Measurements from ENCODE around the gene ERAP2.

Gene ERAP2

GRCh38 chr5:96936431-96937320 is 60.4 kb downstream of the ERAP2 start:
- no peak for TF ChIP-seq CTCF (conservative IDR thresholded peaks at IDR 0.05; ENCODE audit: low read depth)
- DNase-seq (ENCODE audit: low spot score): peak; percentile 45
- ChIA-PET POLR2A (ENCODE audit: low non-redundant PET) (interaction anchor here (1.5 kb wide), 1 partner anchor 129 kb away, joined by 3 read pairs; the partner anchor contains the start of gene ERAP1), CTCF (interaction anchor here (0.5 to 1.0 kb wide), 2 partner anchors 25 to 870 kb away, joined by 3 read pairs; no protein-coding TSS in a partner anchor)
- peak overlapping the region; percentile 99 for H3K27ac ChIP-seq

- H3K27ac ChIP-seq: no peak overlapping the region
- CTCF ChIA-PET: interaction anchor here (1.0 kb wide), 1 partner anchor 223 kb away, joined by 3 read pairs; no protein-coding TSS in a partner anchor
- no peak for DNase-seq (ENCODE audit: low spot score)
- TF ChIP-seq CTCF (conservative IDR thresholded peaks at IDR 0.05; ENCODE audit: low read depth): no peak
- POLR2A ChIA-PET (ENCODE audit: low non-redundant PET): no interaction called here
Measured at GRCh38 chr5:96940586-96940985, 64.3 kb downstream of the ERAP2 start.

- CTCF ChIA-PET: interaction anchor here (0.5 to 1.0 kb wide), 3 partner anchors 8 to 1900 kb away, joined by 3 read pairs; no protein-coding TSS in a partner anchor
- no peak overlapping the region for H3K27ac ChIP-seq
- DNase-seq (ENCODE audit: low spot score): no peak
- TF ChIP-seq CTCF (conservative IDR thresholded peaks at IDR 0.05; ENCODE audit: low read depth): no peak
- POLR2A ChIA-PET (ENCODE audit: low non-redundant PET): no interaction called here
Measured at GRCh38 chr5:96941140-96941539, 64.8 kb downstream of the ERAP2 start.

GRCh38 chr5:96942078-96942477 is 65.8 kb downstream of the ERAP2 start:
- ChIA-PET POLR2A (ENCODE audit: low non-redundant PET) (interaction anchor here (0.8 kb wide), 1 partner anchor 58 kb away, joined by 3 read pairs; no protein-coding TSS in a partner anchor), CTCF (interaction anchor here (0.6 to 1.0 kb wide), 2 partner anchors 55 to 87 kb away, joined by 3 read pairs; no protein-coding TSS in a partner anchor)
- DNase-seq (ENCODE audit: low spot score): no peak
- TF ChIP-seq CTCF (conservative IDR thresholded peaks at IDR 0.05; ENCODE audit: low read depth): no peak
- no peak overlapping the region for H3K27ac ChIP-seq

GRCh38 chr5:96942911-96943310 is 66.6 kb downstream of the ERAP2 start:
- POLR2A ChIA-PET (ENCODE audit: low non-redundant PET): interaction anchor here (0.8 kb wide), 1 partner anchor 59 kb away, joined by 3 read pairs; no protein-coding TSS in a partner anchor
- H3K27ac ChIP-seq: no peak overlapping the region
- CTCF ChIA-PET: interaction anchor here (0.6 to 1.0 kb wide), 2 partner anchors 39 to 188 kb away, joined by 3 read pairs; no protein-coding TSS in a partner anchor
- TF ChIP-seq CTCF (conservative IDR thresholded peaks at IDR 0.05; ENCODE audit: low read depth): no peak
- DNase-seq (ENCODE audit: low spot score): no peak

- ChIA-PET CTCF (interaction anchor here (1.0 kb wide), 1 partner anchor 187 kb away, joined by 3 read pairs; no protein-coding TSS in a partner anchor), POLR2A (ENCODE audit: low non-redundant PET) (no interaction called here)
- no peak for DNase-seq (ENCODE audit: low spot score)
- H3K27ac ChIP-seq: no peak overlapping the region
- no peak for TF ChIP-seq CTCF (conservative IDR thresholded peaks at IDR 0.05; ENCODE audit: low read depth)
Measured at GRCh38 chr5:96943799-96944198, 67.5 kb downstream of the ERAP2 start.

All from RWPE1 (cell line).